ENCODE measurements around the gene GRIN2C. TPM values are rescaled to one million over a fixed set of nuclear protein-coding genes. Genes with fewer than 3 reads are reported as not detected.

GRIN2C gene
- total and polyA plus RNA-seq, 2 donors (not counting 3 experiments of a cell fraction or from before 2014, with no cell fraction given): 0.04 to 0.60 TPM

DNA sequence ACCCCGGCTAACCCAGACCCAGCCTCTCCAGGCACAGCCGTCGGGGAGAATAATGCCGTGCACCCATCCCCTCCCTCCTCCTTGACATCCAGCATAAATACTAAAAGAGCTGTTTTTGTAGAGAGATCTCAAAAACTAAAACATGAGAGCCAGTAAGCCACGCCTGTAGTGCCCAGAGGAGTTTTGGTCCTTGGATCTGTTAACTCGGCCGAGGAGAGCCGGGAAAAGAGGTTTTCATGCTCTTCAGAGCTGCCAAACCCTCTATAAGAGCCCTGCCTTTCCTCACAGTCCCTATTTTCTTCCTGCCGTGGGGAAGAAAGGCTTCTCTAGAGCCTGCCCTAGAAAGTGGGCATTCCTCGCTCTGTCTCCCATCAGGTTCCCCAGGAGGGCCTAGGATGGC is 53.4 kb downstream of the GRIN2C start:
- ChIA-PET POLR2A (no interaction called here), CTCF (interaction anchor here (2.0 to 3.3 kb wide), 2 partner anchors 15 to 36 kb away, joined by 7 to 14 read pairs; no protein-coding TSS in a partner anchor)
- Histone ChIP-seq H3K27ac (ENCODE audit: insufficient read depth, low read depth, low read length) (no peak overlapping the region), H3K4me3 (replicated peaks in 1 of 3; ENCODE audit: insufficient read depth in 1 of 3, low read depth in 1 of 3, low read length in 3 of 3) (no peak overlapping the region), H3K79me2 (ENCODE audit: control insufficient read depth, insufficient read depth, low read length) (no peaks in the 10 kb centered on the region), H3K9me1 (replicated peaks; ENCODE audit: control insufficient read depth, extremely low read depth, insufficient read depth, low read length) (no peaks in the 10 kb centered on the region), H3K9ac (replicated peaks; ENCODE audit: extremely low read depth, insufficient read depth, low read length) (no peak overlapping the region), H3K4me2 (ENCODE audit: insufficient read depth, low read length) (no peak overlapping the region), H4K20me1 (replicated peaks; ENCODE audit: control insufficient read depth, extremely low read depth, insufficient read depth, low read length) (no peaks in the 10 kb centered on the region), H3K36me3 (ENCODE audit: control insufficient read depth in 2 of 2, extremely low read depth in 1 of 2, insufficient read depth in 2 of 2, low read length in 2 of 2) (no peaks in the 10 kb centered on the region), H3K9me3 (replicated peaks; ENCODE audit: control insufficient read depth, insufficient read depth, low read length) (no peaks in the 10 kb centered on the region), H2AFZ (ENCODE audit: low read depth, low read length) (no peak overlapping the region), H3K4me1 (ENCODE audit: control insufficient read depth, extremely low read depth, insufficient read depth, low read length) (no peaks in the 10 kb centered on the region), H3K27me3 (ENCODE audit: control insufficient read depth in 2 of 2, insufficient read depth in 2 of 2, low read length in 2 of 2) (no peaks in the 10 kb centered on the region)
- intact Hi-C loops (cut with micrococcal nuclease): no loop called here
- no peak for DNase-seq (ENCODE audit: low read depth, low spot score)
- TF ChIP-seq MYC (IDR thresholded peaks at IDR 0.05; ENCODE audit: low read depth, low read length) (no peak), JUN (IDR thresholded peaks at IDR 0.05; ENCODE audit: borderline replicate concordance, insufficient read depth, insufficient read length, low read depth) (no peak), GATA2 (IDR thresholded peaks at IDR 0.05; ENCODE audit: insufficient read depth, insufficient read length, low read depth, low read length) (no peak), POLR2AphosphoS5 (IDR thresholded peaks at IDR 0.05; ENCODE audit: insufficient read depth, low read depth, low read length) (no peak), CTCF (IDR thresholded peaks at IDR 0.05; ENCODE audit: extremely low read depth in 1 of 2, insufficient read depth in 1 of 2, low read depth in 1 of 2, low read length in 2 of 2) (no peak), FOS (IDR thresholded peaks at IDR 0.05; ENCODE audit: borderline replicate concordance, insufficient read depth, low read length) (no peak), MAX (IDR thresholded peaks at IDR 0.05; ENCODE audit: insufficient read depth, insufficient read length) (no peak), EZH2 (IDR thresholded peaks at IDR 0.05; ENCODE audit: borderline replicate concordance, low read depth, low read length, severe bottlenecking) (no peak), POLR2A (IDR thresholded peaks at IDR 0.05; ENCODE audit: low read depth, low read length) (no peak)
- no TSS peak for BruUV-seq (replicated peaks)
- dilution Hi-C loops (cut with MboI; ENCODE audit: extremely low pct_ligation_motif_present, low sequenced_read_pairs): no loop called here
- no peak for FAIRE-seq
